ES-I3 (cell line): ENCODE measurements around the gene PTPRN.
"Not testable (repeated sequence)": the region's sequence is repeated elsewhere in the genome, so short reads cannot be mapped to it uniquely, and the experiment has no call there.

Experiments
- H3K36me3 ChIP-seq: 2 replicates; pipeline ENCODE4 v1.6.1; 2013; ENCODE audit warnings: mild to moderate bottlenecking, low read length, control low read depth, moderate library complexity; ENCODE audit not compliant: insufficient read depth
- H3K4me1 ChIP-seq: 2 replicates; pipeline ENCODE4 v1.6.1; 2013; ENCODE audit warnings: mild to moderate bottlenecking, control low read depth, low read length; ENCODE audit not compliant: insufficient read depth
- H3K9ac ChIP-seq: 2 replicates; pipeline ENCODE4 v1.6.1; 2013; ENCODE audit warnings: low read depth, mild to moderate bottlenecking, low read length, moderate library complexity
- H3K9me3 ChIP-seq: 2 replicates; pipeline ENCODE4 v1.6.1; 2013; ENCODE audit warnings: mild to moderate bottlenecking, low read length, moderate library complexity; ENCODE audit not compliant: control insufficient read depth, insufficient read depth

Gene PTPRN

DNA sequence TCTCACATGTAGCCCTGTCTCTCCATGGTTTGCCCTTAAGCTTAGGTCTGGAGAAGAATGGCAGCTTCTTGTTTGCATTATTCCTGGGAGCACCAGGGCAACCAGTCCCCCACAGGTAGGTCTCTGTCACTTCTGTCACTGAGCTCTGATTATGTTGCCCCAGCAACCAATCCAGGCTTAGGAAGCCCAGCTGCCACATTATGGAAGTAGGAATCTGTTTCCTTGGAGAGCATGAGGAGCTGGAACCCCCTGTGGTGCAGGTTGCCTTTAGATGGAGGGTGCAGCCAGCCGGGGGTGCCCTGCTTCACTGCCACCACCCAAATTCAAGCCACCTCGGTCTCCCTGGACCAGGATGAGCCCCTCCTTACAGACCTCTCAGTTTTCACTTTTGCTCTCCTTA lies 18.5 kb upstream of the PTPRN start:
- no peak overlapping the region for H3K9ac ChIP-seq
- H3K9me3 ChIP-seq = no peaks in the 10 kb centered on the region

DNA sequence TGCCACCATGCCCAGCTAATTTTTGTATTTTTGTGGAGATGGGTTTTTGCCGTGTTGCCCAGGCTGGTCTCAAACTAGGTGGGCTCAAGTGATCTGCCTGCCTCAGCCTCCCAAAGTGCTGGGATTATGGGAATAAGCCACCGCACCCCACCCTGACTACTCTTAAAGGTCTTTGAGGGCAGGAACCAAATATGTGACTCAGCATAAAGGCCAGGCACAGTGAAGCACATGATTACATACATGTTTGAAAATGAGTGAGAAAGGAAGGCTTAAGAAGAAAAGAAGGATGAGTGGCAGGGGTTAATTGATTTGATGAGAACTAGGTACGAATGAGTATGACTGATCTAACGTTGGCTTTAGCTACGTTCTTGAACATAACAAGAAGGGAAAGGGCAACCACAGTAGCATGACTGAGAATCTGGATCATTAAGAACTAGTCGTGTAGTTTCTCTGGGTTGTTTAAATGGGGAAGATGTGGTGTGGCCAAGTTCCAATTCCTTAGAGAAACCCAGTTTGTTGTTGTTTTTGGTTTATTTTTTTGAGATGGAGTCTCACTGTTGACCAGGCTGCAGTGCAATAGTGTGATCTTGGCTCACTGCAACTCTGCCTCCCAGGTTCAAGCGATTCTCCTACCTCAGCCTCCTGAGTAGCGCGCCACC lies 16.6 kb upstream of the PTPRN start:
- no peaks in the 10 kb centered on the region for H3K4me1 ChIP-seq
- no peak overlapping the region for H3K9ac ChIP-seq
- no peaks in the 10 kb centered on the region for H3K9me3 ChIP-seq
- no peaks in the 10 kb centered on the region for H3K36me3 ChIP-seq

More for the DNA sequence above, 18.5 kb upstream of the PTPRN start:
- Histone ChIP-seq H3K36me3 (no peaks in the 10 kb centered on the region), H3K4me1 (no peaks in the 10 kb centered on the region)

DNA sequence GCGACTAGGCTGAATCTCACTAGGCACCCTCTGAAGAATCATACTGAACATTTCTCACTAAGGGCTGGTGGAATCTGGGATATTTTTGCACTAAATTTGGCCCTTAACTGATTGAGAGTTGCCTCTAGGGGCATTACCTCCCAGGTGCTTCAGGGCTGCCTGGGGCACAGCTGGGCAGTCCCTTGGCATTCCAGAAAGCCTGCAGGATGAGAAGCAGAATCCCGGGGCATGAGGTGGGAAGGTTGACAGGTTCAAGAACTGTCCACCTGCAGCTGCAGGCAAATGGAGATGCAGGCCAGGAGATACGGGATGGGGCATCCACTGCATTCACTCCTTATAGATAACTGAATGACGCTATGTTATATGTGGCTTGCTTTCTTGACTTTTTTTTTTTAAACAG lies 15.9 kb upstream of the PTPRN start:
- H3K9ac ChIP-seq = no peak overlapping the region
- no peaks in the 10 kb centered on the region for H3K36me3 ChIP-seq
- no peaks in the 10 kb centered on the region for H3K4me1 ChIP-seq
- H3K9me3 ChIP-seq = no peaks in the 10 kb centered on the region

DNA sequence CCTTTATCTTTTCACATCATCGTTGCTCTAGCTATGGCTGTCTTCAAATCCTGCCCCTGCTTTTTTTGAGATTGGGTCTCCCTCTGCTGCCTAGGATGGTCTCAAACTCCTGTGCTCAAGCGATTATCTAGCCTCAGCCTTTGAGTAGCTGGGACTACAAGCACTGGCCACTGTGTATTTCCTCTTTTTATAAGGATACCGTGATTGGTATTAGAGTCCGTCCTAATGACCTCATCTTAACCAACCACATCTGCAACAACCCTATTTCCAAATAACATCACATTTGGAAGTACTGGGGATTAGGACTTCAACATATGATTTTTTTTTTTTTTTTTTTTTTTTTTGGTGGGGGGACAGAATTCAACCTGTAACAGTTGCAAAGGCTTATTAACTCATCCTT lies 14.2 kb upstream of the PTPRN start:
- H3K9me3 ChIP-seq = no peaks in the 10 kb centered on the region
- no peak overlapping the region for H3K9ac ChIP-seq
- no peaks in the 10 kb centered on the region for H3K4me1 ChIP-seq
- no peaks in the 10 kb centered on the region for H3K36me3 ChIP-seq

DNA sequence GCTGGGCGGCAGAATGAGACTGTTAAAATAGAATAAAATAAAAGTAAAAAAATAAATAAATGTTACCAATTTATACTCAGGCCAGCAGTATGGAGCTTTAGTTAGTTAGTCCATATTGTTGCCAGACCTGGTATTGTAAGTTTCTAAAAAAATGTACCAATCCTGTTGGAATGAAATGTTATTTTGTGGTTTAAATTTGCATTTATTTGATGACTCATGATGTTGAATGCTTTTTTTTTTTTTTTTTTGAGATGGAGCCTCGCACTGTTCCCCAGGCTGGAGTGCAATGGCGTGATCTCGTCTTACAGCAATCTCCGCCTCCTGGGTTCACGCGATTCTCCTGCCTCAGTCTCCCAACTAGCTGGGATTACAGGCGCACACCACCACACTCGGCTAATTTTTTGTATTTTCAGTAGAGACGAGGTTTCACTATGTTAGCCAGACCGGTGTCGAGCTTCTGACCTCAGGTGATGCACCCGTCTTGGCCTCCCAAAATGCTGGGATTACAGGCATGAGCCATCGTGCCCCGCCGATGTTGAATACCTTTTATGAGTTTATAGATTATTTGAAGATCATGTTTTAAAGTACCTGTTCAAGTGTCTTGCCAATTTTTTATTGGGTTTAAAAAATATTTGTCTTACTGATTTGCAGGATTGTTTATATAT lies 5.7 kb upstream of the PTPRN start:
- Histone ChIP-seq H3K4me1 (peaks cover 10% of the 10 kb centered on the region), H3K9me3 (no peaks in the 10 kb centered on the region), H3K36me3 (no peaks in the 10 kb centered on the region), H3K9ac (no peak overlapping the region)

DNA sequence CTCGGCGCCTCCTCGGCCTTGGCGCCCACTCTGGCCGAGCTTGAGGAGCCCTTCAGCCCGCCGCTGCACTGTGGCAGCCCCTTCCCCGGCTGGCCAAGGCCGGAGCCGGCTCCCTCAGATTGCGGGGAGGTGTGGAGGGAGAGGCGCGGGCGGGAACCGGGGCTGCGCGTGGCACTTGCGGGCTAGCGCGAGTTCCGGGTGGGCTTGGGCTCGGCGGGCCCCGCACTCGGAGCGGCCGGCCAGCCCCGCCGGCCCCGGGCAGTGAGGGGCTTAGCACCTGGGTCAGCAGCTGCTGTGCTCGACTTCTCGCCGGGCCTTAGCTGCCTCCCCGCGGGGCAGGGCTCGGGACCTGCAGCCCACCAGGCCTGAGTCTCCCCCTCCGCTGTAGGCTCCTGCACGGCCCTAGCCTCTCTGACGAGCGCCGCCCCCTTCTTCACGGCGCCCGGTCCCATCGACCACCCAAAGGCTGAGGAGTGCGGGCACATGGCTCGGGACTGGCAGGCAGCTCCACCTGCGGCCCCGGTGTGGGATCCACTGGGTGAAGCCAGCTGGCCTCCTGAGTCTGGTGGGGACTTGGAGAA lies 3.6 kb upstream of the PTPRN start:
- not testable (repeated sequence) for H3K9me3 ChIP-seq, H3K4me1 ChIP-seq, H3K36me3 ChIP-seq, H3K9ac ChIP-seq

DNA sequence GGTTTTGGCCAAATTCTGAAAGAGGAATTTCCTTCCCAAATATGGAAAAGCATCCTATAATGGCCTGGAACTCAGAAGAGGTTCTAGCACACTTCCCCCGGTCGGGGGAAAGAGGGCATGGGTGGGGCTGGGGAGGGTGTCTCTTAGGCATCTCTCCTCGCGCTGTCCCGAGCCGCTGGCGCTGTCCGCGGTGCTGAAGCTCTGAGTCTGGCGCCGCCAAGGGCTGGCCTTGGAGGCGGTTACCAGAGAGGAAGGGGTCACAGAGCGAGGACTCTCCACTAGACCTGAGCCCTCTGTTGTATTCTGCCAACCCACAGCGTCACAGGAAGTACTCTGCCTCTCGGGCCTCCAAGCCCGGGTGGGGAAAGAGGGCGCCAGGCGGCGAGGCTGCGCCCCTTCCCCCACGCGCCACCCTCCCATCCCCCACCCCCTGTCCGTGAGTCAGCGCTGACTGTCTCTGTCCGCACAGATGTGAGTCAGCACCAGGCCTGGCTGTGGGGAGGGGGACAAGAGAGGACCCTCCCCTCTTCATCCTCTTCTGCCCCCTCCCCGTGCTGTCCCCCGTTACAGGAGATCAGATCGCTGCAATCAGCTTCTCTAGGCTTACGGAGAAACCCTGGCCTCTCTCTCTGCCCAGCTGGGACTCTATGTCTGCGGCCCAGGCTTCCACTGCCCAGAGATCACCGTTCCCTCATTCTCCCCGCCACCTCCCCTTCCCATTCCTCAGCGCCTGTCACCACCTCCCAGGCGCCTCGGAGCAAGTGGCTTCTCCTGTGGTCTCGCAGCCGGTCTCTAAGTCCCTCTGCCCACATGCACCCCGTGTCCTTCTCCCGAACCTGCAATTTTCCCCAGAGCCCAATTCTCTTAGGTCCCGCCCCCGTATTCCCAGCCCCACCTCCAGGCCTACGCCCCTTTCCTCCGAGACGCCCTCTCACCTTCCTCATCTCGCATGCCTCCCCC lies 779 bp downstream of the PTPRN start:
- Histone ChIP-seq H3K4me1 (peaks cover 10% of the 10 kb centered on the region), H3K9ac (peak overlapping the region; percentile 62; the same call in 1 of the 2 replicates), H3K36me3 (no peaks in the 10 kb centered on the region), H3K9me3 (no peaks in the 10 kb centered on the region)

DNA sequence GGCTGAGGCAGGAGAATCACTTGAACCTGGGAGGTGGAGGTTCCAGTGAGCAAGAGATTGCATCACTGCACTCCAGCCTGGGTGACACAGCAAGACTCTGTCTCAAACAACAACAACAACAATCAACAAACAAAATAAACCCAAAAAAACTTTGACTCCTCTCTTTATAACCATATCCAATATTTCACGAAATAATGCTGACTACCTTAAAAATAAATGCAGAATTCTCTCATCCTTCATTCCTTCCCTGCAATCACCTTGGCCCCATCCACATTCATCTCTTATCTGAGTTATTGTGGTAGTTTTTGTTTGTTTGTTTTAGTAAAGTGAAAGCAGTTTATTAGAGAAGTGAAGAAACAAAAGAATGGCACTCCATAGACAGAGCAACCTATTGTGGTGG lies 3.2 kb downstream of the PTPRN start:
- H3K36me3 ChIP-seq = no peaks in the 10 kb centered on the region
- no peak overlapping the region for H3K9ac ChIP-seq
- H3K4me1 ChIP-seq = peaks cover 4% of the 10 kb centered on the region
- H3K9me3 ChIP-seq = no peaks in the 10 kb centered on the region

DNA sequence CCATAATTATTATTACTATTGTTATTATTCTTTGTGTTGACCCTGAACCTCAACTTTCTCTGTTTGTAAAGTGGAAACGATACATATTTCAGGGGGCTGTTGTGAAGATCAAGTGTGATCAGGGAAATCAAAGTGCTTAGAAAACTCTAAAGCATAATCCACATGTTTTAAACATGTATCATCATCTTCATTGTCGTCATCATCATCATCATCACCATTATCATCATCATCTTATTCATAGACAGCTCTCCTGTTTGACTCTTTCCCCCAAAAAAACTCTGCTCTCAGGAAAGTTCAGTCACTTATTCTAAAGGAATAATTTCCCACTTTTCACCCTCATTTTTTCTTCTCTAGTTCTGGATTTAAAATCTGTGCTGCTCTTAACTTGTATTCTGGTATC lies 5.0 kb downstream of the PTPRN start:
- no peak overlapping the region for H3K9ac ChIP-seq
- H3K4me1 ChIP-seq = no peaks in the 10 kb centered on the region; the same call in 1 of the 2 replicates
- no peaks in the 10 kb centered on the region for H3K9me3 ChIP-seq
- no peaks in the 10 kb centered on the region for H3K36me3 ChIP-seq

DNA sequence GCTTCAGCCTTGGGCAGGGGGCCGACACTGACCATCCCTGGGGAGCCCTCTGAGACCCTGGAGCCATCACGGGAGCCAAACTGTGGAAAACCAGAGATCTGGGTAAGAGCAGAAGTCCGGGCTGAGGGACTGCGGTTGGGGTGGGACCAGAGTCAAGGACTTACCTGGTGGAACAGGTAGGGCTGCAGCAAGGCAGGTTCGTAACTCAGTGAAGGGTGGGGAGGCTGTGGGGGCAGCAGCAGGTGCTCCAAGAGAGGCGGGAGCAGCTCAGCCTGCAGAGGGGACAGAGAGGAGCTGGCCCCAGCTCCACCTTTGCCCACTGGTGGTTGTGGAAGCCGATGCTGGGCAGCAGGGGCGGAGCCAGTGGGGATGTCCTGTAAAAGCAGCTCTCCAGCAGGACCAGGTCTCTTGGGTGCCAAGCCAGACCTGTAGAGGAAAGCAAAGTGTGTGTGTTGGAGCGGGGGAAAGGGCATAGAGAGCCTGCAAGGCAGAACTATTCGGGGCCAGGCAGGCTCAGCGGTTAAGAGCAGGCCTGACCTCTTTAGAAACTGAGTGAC lies 6.7 kb downstream of the PTPRN start:
- H3K9ac ChIP-seq = no peak overlapping the region
- no peaks in the 10 kb centered on the region for H3K4me1 ChIP-seq
- no peaks in the 10 kb centered on the region for H3K9me3 ChIP-seq
- no peaks in the 10 kb centered on the region; the same call in 1 of the 2 replicates for H3K36me3 ChIP-seq

DNA sequence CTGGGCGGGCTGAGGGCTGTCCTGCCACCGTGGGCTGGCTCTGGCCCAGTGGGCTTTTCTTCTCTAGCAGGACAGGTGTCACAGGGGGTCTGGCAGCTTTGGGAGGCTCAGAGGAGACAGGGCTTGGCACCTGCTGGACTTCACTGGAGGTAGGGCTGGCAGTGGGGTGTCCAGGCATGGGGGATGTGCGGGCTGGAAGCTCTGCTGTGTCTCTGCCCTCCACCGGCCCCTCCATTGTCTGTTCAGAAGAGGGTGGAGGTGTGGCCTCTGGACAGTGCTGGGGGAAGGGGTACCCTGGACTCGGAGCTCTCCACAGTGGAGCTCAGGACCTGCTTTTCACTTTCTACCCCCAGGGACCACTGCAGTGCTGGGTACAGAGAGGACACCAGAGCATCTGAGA lies 9.2 kb downstream of the PTPRN start:
- Histone ChIP-seq H3K4me1 (no peaks in the 10 kb centered on the region), H3K36me3 (no peaks in the 10 kb centered on the region; the same call in 1 of the 2 replicates), H3K9me3 (no peaks in the 10 kb centered on the region), H3K9ac (no peak overlapping the region)

DNA sequence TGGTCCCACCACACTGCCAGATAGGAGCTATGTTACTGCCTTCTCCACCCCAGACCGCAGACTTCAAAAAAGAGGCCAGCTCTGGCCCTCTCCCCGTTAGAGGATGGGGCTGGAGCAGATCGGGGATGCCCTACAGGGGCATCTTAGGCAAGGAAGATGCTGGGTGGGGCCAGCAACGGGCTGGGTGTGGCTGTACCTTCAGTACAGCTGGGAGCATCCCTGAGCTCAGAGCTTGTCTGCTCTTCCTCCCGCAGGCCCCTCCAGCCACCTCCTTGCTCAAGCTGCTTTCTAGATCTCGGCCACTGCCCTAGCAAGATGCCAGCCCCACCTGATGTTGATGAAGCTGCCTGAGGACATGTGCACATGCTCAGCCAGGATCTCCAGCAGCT lies 9.8 kb downstream of the PTPRN start:
- no peaks in the 10 kb centered on the region for H3K4me1 ChIP-seq
- H3K9me3 ChIP-seq = no peaks in the 10 kb centered on the region
- no peak overlapping the region for H3K9ac ChIP-seq
- no peaks in the 10 kb centered on the region; the same call in 1 of the 2 replicates for H3K36me3 ChIP-seq

DNA sequence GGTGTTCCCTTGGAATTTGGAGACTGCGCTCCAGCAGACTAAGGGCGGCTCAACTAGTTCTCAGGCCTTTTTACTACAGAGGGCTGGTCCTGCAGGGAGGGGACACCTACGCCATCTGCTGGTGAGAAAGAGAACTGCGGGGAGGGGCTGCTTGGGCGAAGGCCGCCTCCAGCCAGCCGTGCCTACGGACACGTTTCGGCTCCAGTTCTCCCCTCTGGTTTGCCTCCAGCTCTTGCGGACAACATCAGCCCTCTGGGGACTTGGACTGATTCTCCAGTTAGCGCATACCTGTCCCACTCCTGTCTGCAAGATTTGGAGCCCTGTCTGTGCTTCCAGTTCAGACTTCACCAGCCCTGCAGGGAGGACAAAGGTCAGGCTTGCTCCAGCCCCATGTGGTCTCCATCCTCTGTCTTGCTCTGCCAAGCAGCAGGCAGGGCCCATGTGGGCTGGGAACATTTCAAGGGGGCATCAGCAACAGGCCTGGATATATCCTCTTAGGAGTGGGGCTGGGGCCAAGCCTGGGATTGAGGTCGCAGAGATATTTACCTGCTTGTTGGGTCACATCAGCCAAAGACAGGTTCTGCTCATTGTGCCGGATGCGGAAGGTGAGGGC lies 10.3 kb downstream of the PTPRN start:
- Histone ChIP-seq H3K9me3 (no peaks in the 10 kb centered on the region), H3K4me1 (no peaks in the 10 kb centered on the region), H3K9ac (no peak overlapping the region), H3K36me3 (no peaks in the 10 kb centered on the region; the same call in 1 of the 2 replicates)
